Right renal pelvis (tissue), 4 donors: ENCODE results near the gene HACD1. TPM values are rescaled to one million over a fixed set of nuclear protein-coding genes. Genes with fewer than 3 reads are reported as not detected.
"Not testable (repeated sequence)": the region's sequence is repeated elsewhere in the genome, so short reads cannot be mapped to it uniquely, and the experiment has no call there.

Experiments
- DNase-seq, 4 donors: peaks; one replicate each; pipeline ENCODE4 v3.0.0-alpha.2; 2013; ENCODE audit warnings: low read depth in 4 of 4, low spot score in 3 of 4, missing footprints in 1 of 4
- polyA plus RNA-seq, 4 donors: library from polyadenylated mRNA; unstranded; fragments of 120-200 nt; gene quantifications; one replicate each; pipeline ENCODE4 v1.2.1, GENCODE V29; 2013; ENCODE audit not compliant: insufficient read length in 4 of 4

HACD1 gene
- polyA plus RNA-seq, 4 donors: 13.5 to 16.8 (median 14.7) TPM

GRCh38 chr10:17643755-17644484 lies 26.7 kb upstream of the HACD1 start, which contains the start of gene STAM:
Gene STAM (plus strand): TSS chr10:17644151. CDS start chr10:17644340, 189 bp downstream.
- DNase-seq: peak; percentile 88 to 95 (median 91)

GRCh38 chr10:17643339-17643754 lies 26.2 kb upstream of the HACD1 start:
- DNase-seq: peak in 1 of 4 donors; percentile 7

GRCh38 chr10:17640331-17640816 lies 23.2 kb upstream of the HACD1 start:
- no peak for DNase-seq

GRCh38 chr10:17637869-17638268 lies 20.7 kb upstream of the HACD1 start:
- DNase-seq: no peak

- DNase-seq: no peak
These were observed 16.2 kb upstream of the HACD1 start for GRCh38 chr10:17633353-17633752.

GRCh38 chr10:17632590-17632989 lies 15.4 kb upstream of the HACD1 start:
- not testable (repeated sequence) for DNase-seq

- no peak for DNase-seq
These were observed 9.5 kb upstream of the HACD1 start for GRCh38 chr10:17626656-17627055.

- DNase-seq: no peak
These were observed 7.8 kb upstream of the HACD1 start for GRCh38 chr10:17624996-17625395.

GRCh38 chr10:17622061-17622460 lies 4.9 kb upstream of the HACD1 start:
- DNase-seq: no peak

- peak in 3 of 4 donors; percentile 19 to 31 (median 26) for DNase-seq
These were observed 657 bp downstream of the HACD1 start for GRCh38 chr10:17616403-17617030.

GRCh38 chr10:17609523-17610079 lies 7.6 kb downstream of the HACD1 start:
- no peak for DNase-seq

GRCh38 chr10:17607603-17608332 lies 9.4 kb downstream of the HACD1 start:
- DNase-seq: peak in 3 of 4 donors; percentile 18 to 33 (median 25)

- no peak for DNase-seq
These were observed 10.1 kb downstream of the HACD1 start for GRCh38 chr10:17607060-17607459.

GRCh38 chr10:17606547-17607040 lies 10.6 kb downstream of the HACD1 start:
- DNase-seq: no peak

GRCh38 chr10:17605936-17606335 lies 11.2 kb downstream of the HACD1 start:
- DNase-seq: no peak

GRCh38 chr10:17599089-17599488 lies 18.1 kb downstream of the HACD1 start:
- no peak for DNase-seq

GRCh38 chr10:17597386-17597785 lies 19.8 kb downstream of the HACD1 start:
- DNase-seq: no peak

- no peak for DNase-seq
These were observed 26.1 kb downstream of the HACD1 start for GRCh38 chr10:17590969-17591645.

GRCh38 chr10:17589316-17589715 lies 27.9 kb downstream of the HACD1 start:
- not testable (repeated sequence) for DNase-seq

- no peak for DNase-seq
These were observed 28.8 kb downstream of the HACD1 start for GRCh38 chr10:17588420-17588819.
